ENCODE measurements around the gene P2RX3.

Gene P2RX3

DNA sequence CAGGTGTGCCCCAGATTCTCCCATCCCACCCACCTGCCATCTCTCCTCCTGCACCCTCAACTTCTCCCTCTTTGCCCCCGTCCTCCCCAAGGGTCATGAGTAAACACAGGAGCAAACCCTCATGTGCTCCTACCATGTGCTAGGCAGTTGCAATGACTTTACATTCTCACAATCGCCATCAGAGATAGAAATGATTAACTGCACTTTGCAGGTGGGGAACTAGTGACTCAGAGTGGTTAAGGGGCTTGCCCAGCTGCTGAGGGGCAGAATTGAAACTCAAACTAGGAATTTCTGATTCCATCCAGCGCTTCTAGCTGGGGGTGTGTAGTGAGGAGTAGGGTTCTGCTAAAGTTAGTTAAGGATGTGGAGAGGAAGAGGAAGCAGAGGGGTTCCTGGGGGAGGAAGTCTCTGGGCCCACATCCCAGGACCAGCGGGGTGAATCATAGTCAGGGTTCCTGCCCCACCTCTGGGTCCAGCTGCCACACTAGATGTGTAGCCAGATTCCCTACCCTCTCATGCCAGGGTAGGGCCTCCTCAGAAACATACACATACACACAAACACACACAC is 68.3 kb downstream of the P2RX3 start:
- no peak overlapping the region for H3K4me3 ChIP-seq (replicated peaks; ENCODE audit: low read depth, low read length)
- peaks cover 32% of the 10 kb centered on the region for H3K36me3 ChIP-seq (ENCODE audit: control insufficient read depth, insufficient read depth, low read length)
- TF ChIP-seq, protein P1, sequence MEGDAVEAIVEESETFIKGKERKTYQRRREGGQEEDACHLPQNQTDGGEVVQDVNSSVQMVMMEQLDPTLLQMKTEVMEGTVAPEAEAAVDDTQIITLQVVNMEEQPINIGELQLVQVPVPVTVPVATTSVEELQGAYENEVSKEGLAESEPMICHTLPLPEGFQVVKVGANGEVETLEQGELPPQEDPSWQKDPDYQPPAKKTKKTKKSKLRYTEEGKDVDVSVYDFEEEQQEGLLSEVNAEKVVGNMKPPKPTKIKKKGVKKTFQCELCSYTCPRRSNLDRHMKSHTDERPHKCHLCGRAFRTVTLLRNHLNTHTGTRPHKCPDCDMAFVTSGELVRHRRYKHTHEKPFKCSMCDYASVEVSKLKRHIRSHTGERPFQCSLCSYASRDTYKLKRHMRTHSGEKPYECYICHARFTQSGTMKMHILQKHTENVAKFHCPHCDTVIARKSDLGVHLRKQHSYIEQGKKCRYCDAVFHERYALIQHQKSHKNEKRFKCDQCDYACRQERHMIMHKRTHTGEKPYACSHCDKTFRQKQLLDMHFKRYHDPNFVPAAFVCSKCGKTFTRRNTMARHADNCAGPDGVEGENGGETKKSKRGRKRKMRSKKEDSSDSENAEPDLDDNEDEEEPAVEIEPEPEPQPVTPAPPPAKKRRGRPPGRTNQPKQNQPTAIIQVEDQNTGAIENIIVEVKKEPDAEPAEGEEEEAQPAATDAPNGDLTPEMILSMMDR (IDR thresholded peaks at IDR 0.05; ENCODE audit: insufficient read depth, low read length, poor library complexity, severe bottlenecking): no peak
- DNase-seq (ENCODE audit: extremely low read depth, insufficient read length): peak; percentile 29
- no peaks in the 10 kb centered on the region for H3K27me3 ChIP-seq (replicated peaks; ENCODE audit: control insufficient read depth, insufficient read depth, low read length)

DNA sequence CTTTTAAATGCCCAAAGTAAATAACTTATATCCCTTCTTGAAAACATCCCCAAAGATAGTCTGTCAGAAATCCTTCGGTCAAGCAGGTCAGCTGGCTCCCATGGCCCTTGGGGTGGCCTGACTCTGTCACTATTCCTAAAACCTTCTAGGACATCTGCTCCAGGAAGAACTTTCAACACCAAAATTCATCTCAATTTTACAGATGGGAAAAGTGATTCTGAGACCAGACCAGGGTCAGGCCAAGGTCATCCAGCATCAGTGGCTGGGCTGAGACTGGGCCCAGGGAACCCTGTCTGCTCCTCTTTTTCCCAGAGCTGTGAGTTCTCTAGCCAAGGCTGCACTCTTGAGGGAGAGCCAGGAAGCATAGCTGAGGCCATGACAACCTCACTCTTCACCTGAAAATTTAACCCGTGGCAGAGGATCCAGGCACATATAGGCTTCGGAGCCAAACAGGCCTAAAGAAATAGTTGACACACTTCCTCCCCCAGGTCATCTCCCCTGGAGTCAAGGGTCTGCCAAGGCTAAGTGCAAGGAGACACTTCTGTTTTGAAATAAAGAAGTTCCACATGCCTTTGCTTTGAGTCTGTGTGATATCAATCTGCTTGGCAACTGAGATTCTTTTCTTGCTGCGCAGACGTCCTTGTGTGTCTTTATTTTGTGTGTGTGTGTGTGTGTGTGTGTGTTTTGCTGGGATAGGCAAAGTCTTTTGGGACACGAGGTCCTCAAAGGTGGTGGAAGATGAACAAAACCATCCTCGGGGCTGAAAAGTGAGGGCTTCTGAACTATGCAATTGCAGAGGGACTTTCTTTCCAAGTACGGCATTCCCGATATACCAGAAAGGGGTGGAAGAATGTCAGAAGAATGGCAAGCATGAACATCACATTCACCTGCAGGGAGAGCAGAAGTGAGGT is 69.1 kb downstream of the P2RX3 start:
- Histone ChIP-seq H3K27me3 (replicated peaks; ENCODE audit: control insufficient read depth, insufficient read depth, low read length) (no peaks in the 10 kb centered on the region), H3K4me3 (replicated peaks; ENCODE audit: low read depth, low read length) (no peak overlapping the region), H3K36me3 (ENCODE audit: control insufficient read depth, insufficient read depth, low read length) (peaks cover 32% of the 10 kb centered on the region)
- TF ChIP-seq, protein P1 (IDR thresholded peaks at IDR 0.05; ENCODE audit: insufficient read depth, low read length, poor library complexity, severe bottlenecking): no peak
- DNase-seq (ENCODE audit: extremely low read depth, insufficient read length): no peak

DNA sequence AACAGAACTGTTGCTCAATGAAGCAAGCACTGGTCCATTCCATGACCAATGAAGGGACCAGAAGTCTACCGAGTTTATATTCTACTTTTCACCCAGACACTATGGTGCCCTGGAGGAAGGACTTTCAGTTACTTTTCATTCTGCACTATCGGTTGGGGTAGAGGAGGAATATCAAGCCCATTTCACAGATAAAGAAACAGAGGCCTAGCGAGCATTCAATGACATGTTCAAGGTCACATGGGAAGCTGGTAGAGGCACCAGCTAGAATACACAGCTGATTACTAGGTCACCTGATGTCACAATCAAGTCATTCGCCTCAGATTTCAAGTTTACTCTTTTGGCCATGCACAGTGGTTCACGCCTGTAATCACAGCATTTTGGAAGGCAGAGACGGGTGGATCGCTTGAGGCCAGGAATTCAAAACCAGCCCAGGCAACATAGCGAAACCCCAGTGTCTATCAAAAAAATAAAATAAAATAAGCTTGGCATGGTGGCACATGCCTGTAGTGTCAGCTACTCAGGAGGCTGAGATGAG is 69.9 kb downstream of the P2RX3 start:
- no peak overlapping the region for H3K4me3 ChIP-seq (replicated peaks; ENCODE audit: low read depth, low read length)
- H3K36me3 ChIP-seq (ENCODE audit: control insufficient read depth, insufficient read depth, low read length): peaks cover 32% of the 10 kb centered on the region
- TF ChIP-seq, protein P1 (IDR thresholded peaks at IDR 0.05; ENCODE audit: insufficient read depth, low read length, poor library complexity, severe bottlenecking): no peak
- DNase-seq (ENCODE audit: extremely low read depth, insufficient read length): no peak
- no peaks in the 10 kb centered on the region for H3K27me3 ChIP-seq (replicated peaks; ENCODE audit: control insufficient read depth, insufficient read depth, low read length)

DNA sequence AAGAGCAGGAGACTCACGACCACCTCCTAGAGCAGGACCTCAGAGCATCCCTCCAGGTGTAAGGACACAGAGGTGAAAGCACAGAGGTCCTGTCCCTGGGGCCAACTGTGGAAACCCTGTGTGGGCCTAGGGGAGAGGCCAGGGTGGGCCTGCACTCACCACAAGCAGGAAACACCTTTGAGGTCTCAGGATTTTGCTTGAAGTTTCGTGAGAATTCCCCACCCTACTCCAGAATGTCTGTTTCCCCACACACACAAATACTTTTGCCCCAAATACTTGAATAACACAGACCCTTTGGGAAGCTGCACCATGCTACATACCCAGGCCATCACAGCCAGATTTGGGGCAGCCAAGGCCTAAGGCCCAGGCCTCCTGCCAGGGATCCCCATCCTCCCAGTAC is 70.6 kb downstream of the P2RX3 start:
- H3K36me3 ChIP-seq (ENCODE audit: control insufficient read depth, insufficient read depth, low read length): peaks cover 36% of the 10 kb centered on the region
- no peak for DNase-seq (ENCODE audit: extremely low read depth, insufficient read length)
- H3K27me3 ChIP-seq (replicated peaks; ENCODE audit: control insufficient read depth, insufficient read depth, low read length): no peaks in the 10 kb centered on the region
- no peak overlapping the region for H3K4me3 ChIP-seq (replicated peaks; ENCODE audit: low read depth, low read length)
- TF ChIP-seq, protein P1 (IDR thresholded peaks at IDR 0.05; ENCODE audit: insufficient read depth, low read length, poor library complexity, severe bottlenecking): no peak

DNA sequence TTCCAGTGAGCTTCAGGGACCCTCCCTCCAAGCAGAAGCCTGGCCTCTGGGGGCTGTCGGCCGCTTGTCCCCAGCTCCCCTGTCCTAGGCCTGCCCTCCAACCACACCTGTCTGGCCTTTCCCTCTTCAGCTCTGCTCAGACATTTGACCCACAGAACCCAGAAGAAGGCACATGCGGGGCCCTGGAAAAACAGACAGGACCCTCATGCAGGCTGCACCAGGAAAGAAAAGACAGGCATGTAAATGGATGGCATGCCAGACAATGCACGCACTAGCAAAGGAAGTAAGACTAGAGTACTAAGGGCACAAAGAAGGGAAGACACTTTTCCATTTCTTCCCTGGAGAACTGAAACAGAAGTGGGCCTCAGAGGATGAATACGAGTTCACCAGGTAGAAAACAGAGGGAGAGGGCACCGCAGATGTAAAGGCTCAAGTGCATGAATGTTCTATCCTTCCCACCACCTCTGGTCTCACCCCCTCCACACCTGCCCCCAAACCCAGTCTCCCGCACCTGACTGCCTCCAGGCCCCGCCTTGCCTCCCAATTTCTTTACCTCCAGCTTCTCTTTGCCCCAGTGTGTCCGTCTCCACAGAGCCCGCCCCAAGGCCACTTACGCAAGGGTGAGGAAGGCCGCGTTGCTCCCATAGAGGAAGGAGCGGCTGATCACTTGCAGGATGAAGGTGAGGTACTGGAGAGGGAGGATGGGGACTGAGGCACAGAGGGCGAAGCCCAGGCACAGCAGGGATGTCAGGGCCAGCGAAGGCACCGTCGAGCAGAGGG is 71.4 kb downstream of the P2RX3 start:
- peaks cover 37% of the 10 kb centered on the region for H3K36me3 ChIP-seq (ENCODE audit: control insufficient read depth, insufficient read depth, low read length)
- no peak overlapping the region for H3K4me3 ChIP-seq (replicated peaks; ENCODE audit: low read depth, low read length)
- DNase-seq (ENCODE audit: extremely low read depth, insufficient read length): no peak
- H3K27me3 ChIP-seq (replicated peaks; ENCODE audit: control insufficient read depth, insufficient read depth, low read length): no peaks in the 10 kb centered on the region
- TF ChIP-seq, protein P1 (IDR thresholded peaks at IDR 0.05; ENCODE audit: insufficient read depth, low read length, poor library complexity, severe bottlenecking): no peak

Measured in GM06990 (cell line).